T-helper 1 cell treated with Interleukin-12 subunit alpha and Interleukin-12 subunit beta and Interleukin-4 antibody, amounts not matched to agents 30 μg/mL and 1 μg/mL, for 36 hours (primary cell): ENCODE data around the gene KIF5C.
"Not testable (repeated sequence)": the region's sequence is repeated elsewhere in the genome, so short reads cannot be mapped to it uniquely, and the experiment has no call there.

Experiments used
- H3K27ac Mint-ChIP-seq: one replicate; pipeline ENCODE4 v1.8.0; 2021; ENCODE audit warnings: mild to moderate bottlenecking, mixed read lengths
- H3K27me3 Mint-ChIP-seq: one replicate; pipeline ENCODE4 v1.8.0; 2021; ENCODE audit warnings: low read depth, mixed read lengths
- H3K36me3 Mint-ChIP-seq: one replicate; pipeline ENCODE4 v1.8.0; 2021; ENCODE audit warnings: low read depth, mixed read lengths
- H3K4me1 Mint-ChIP-seq: one replicate; pipeline ENCODE4 v1.8.0; 2021; ENCODE audit warnings: low read depth, mixed read lengths
- H3K4me3 Mint-ChIP-seq: one replicate; pipeline ENCODE4 v1.8.0; 2021; ENCODE audit warnings: mild to moderate bottlenecking, moderate library complexity, mixed read lengths
- H3K9me3 Mint-ChIP-seq: one replicate; pipeline ENCODE4 v1.8.0; 2021; ENCODE audit warnings: mixed read lengths

The KIF5C gene

DNA sequence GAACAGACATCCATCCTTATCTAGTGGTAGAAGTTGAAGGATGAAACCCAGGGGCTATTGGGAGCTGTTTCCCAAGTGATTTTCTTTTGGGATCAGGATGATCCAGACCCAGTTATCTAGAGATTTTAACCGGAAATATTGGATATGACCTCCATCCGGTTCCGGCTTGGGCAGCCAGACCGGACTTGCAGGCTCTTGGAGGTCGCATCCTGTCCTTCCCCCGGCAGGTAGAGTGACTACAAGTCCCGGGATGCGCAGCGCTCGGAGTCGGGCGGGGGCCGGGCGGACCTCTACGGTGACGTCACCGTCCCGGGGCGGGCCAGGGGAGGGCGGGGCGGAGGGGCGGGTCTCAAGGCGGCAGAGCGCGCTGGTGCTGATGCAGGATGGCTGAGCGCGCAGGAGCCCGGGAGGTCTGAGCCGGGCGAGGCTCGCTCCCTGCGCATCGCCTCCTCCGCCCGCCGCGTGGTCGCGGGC lies at the start of gene KIF5C:
Gene KIF5C, plus strand, starts transcription at position 360 of the 474 bp plus-strand sequence. CDS start 391 bp downstream, outside the sequence.
- Mint-ChIP-seq H3K27ac (peak within 1 kb of the TSS; percentile 67), H3K36me3 (peaks cover 5% of the 10 kb centered on the region), H3K4me3 (peak within 1 kb of the TSS; percentile 88), H3K4me1 (peaks cover 11% of the 10 kb centered on the region), H3K27me3 (peaks cover 25% of the 10 kb centered on the region), H3K9me3 (no peaks in the 10 kb centered on the region)

DNA sequence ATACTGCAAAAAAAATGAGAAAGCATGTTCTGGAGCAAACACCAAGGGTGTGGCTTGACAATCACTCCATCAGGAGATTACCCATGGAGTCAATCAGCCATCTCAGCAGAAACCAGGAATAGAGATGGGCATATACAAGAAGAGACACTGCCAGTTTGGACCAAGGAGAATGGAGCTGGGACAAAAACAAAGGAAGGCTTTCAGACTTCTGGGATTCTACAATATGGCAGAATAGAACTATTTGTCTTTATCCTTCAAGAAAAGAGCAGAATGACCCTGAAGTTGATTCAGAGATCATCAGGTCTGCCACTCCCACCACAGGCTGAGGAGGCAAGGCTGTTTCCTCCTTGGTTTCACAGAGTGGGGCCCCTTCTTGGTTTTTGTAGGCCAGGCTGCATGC lies 48.2 kb upstream of the KIF5C start:
- no peaks in the 10 kb centered on the region for H3K4me1 Mint-ChIP-seq
- H3K27me3 Mint-ChIP-seq = peaks cover 4% of the 10 kb centered on the region
- H3K36me3 Mint-ChIP-seq = no peaks in the 10 kb centered on the region
- no peak overlapping the region for H3K27ac Mint-ChIP-seq
- H3K9me3 Mint-ChIP-seq = no peaks in the 10 kb centered on the region
- no peak overlapping the region for H3K4me3 Mint-ChIP-seq

DNA sequence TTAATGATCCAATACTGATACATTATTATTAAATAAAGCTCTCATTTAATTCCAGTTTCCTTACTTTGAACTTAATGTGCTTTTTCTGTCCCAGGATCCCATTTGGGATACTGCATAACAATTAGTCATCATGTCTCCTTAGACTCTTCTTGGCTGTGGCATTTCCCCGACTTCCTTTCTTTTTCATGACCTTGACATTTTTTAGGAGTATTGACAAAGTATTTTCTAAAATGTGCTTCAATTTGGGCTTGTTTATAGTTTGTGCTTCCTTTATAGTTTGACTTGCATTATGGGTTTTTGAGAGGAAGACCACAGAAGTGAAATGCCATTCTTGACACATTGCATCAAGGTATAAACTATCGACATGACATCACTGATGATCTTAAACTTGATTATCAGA lies 46.1 kb upstream of the KIF5C start:
- no peaks in the 10 kb centered on the region for H3K9me3 Mint-ChIP-seq
- H3K27me3 Mint-ChIP-seq = peaks cover 4% of the 10 kb centered on the region
- H3K4me3 Mint-ChIP-seq = no peak overlapping the region
- no peak overlapping the region for H3K27ac Mint-ChIP-seq
- no peaks in the 10 kb centered on the region for H3K4me1 Mint-ChIP-seq
- H3K36me3 Mint-ChIP-seq = no peaks in the 10 kb centered on the region

DNA sequence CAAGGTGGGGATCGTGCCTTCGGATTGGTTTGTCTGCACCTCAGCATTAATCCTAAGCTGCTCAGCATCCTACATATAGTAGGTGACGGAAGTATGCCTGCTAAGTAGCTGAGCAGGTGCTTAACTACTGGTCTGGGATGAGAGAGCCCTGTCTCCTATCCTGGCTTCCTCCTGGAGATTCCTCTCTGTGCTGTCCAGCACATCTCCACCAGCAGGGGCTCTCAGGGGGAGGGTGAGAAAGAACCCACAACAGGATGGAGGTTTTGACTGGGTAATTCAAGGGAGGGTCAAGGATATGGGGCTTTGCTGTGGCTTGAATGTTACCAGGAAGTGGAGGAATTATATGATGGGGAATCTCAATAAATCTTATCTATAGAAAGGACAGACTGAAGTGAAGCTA lies 45.4 kb upstream of the KIF5C start:
- no peaks in the 10 kb centered on the region for H3K9me3 Mint-ChIP-seq
- no peak overlapping the region for H3K4me3 Mint-ChIP-seq
- H3K4me1 Mint-ChIP-seq = no peaks in the 10 kb centered on the region
- peaks cover 4% of the 10 kb centered on the region for H3K27me3 Mint-ChIP-seq
- no peak overlapping the region for H3K27ac Mint-ChIP-seq
- no peaks in the 10 kb centered on the region for H3K36me3 Mint-ChIP-seq

DNA sequence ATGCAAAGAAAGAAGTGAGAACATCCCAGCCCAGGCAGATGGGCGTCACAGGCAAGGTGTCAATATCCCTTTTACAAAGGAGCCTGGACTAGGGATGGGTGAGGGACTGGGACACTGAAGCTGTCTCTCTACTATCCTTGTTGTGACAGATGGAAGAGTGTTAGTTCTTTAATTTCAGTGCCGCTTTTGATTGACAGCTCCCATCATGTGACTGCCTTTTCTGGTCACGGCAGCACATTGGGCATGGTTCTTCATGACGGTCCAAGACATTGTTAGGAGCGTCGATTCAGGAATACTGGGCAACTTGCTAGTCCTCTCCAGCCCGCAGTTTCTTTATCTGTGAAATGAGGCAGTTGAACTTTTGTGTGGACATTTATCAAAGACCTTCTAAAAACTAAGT lies 42.4 kb upstream of the KIF5C start:
- Mint-ChIP-seq H3K4me1 (no peaks in the 10 kb centered on the region), H3K36me3 (no peaks in the 10 kb centered on the region), H3K27me3 (peaks cover 19% of the 10 kb centered on the region), H3K9me3 (no peaks in the 10 kb centered on the region), H3K27ac (no peak overlapping the region), H3K4me3 (no peak overlapping the region)

DNA sequence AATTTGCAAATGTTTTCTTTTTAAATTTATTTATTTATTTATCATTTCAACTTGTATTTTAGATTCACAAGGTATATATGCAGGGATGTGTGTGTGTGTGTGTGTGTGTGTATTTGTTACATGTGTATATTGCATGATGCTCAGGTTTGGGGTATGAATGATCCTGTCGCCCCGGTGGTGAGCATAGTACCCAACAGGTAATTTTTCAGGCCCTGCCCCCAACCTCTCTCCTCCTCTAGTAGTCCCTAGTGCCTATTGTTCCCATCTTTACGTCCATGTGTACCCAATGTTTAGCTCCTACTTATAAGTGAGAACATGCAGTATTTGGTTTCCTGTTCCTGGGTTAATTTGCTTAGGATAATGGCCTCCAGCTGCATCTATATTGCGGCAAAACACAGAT lies 33.0 kb upstream of the KIF5C start:
- H3K9me3 Mint-ChIP-seq = no peaks in the 10 kb centered on the region
- H3K27me3 Mint-ChIP-seq = peaks cover 4% of the 10 kb centered on the region
- H3K4me1 Mint-ChIP-seq = no peaks in the 10 kb centered on the region
- no peak overlapping the region for H3K27ac Mint-ChIP-seq
- H3K4me3 Mint-ChIP-seq = no peak overlapping the region
- H3K36me3 Mint-ChIP-seq = no peaks in the 10 kb centered on the region

DNA sequence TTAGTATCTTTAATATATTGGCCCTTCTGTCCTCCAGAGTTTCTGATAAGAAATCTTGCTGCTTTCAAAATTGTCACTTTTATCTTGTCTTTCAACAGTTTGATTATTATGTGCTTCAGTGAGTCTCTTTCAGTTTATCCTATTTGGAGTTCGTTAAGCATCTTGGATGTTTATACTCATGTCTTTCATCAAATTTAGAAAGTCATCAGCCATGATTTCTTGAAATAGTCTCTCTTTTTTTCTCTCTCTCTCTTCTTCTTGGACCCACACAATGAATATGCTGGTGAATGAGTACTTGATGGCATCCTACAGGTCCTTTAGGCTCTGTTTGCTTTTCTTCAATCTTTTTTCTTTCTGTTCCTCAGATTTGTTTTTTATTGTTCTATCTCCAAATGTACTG lies 26.9 kb upstream of the KIF5C start:
- H3K4me3 Mint-ChIP-seq = no peak overlapping the region
- H3K27ac Mint-ChIP-seq = no peak overlapping the region
- H3K9me3 Mint-ChIP-seq = peaks cover 11% of the 10 kb centered on the region
- no peaks in the 10 kb centered on the region for H3K4me1 Mint-ChIP-seq
- no peaks in the 10 kb centered on the region for H3K36me3 Mint-ChIP-seq
- peaks cover 10% of the 10 kb centered on the region for H3K27me3 Mint-ChIP-seq

DNA sequence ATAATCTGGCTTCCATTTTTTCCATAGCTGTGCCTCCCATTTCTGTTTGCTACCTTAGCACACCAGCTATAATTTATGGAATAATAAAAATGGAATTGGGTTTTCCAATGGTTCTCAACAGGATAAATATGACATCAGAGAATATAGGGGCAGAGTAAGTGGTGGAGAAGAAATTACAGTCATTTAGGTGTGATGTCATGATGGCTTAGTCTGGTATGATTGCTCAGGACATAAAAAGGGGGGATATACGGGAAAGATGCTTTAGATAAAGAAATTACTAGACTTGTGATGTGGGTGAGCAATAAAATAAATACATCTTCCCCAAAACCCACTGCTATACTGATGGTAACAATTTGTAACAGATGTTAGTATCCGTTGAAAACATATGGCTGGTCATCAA lies 21.6 kb upstream of the KIF5C start:
- no peaks in the 10 kb centered on the region for H3K36me3 Mint-ChIP-seq
- no peaks in the 10 kb centered on the region for H3K4me1 Mint-ChIP-seq
- peaks cover 5% of the 10 kb centered on the region for H3K9me3 Mint-ChIP-seq
- peaks cover 24% of the 10 kb centered on the region for H3K27me3 Mint-ChIP-seq
- no peak overlapping the region for H3K4me3 Mint-ChIP-seq
- no peak overlapping the region for H3K27ac Mint-ChIP-seq

DNA sequence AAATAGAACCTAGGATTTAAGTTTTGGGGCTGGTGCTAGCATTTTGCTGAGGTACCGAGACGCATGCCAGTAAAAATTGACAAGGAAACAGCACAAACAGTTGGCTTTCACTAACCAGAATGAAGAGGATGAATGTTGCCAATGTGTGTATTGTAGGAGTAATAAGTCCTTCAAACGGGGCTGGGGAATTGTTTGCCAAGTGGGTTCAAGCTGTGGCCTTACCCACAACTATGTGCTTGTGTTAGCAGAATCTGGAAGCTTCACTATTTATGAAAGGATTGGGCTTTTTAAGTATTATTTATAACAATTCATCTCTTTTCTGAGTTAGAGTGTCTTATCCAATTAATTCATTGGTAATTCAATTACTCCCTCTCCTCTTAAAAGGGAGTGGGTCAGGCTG lies 15.0 kb upstream of the KIF5C start:
- Mint-ChIP-seq H3K27me3 (peaks cover 27% of the 10 kb centered on the region), H3K36me3 (no peaks in the 10 kb centered on the region), H3K9me3 (no peaks in the 10 kb centered on the region), H3K27ac (no peak overlapping the region), H3K4me3 (no peak overlapping the region), H3K4me1 (no peaks in the 10 kb centered on the region)

DNA sequence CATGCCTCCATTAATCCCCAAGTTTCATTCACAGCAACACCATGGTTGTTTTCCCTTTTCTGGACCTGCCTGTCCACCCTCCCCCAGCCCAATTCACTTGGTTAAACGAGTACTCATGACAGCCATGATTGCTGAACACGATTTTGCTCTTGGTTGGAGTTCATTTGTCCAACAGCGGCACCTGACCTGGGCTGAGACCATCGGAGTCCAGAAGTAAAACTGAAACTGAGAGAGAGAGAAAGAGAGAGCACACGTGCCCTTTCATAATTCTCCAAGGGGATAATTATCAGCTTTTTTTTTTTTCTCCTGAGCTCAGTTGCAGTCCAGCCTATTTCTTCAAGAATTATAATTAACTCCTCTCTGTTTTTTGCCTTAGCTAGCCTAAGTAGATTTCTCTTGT lies 13.7 kb upstream of the KIF5C start:
- H3K27ac Mint-ChIP-seq = no peak overlapping the region
- peaks cover 33% of the 10 kb centered on the region for H3K27me3 Mint-ChIP-seq
- no peaks in the 10 kb centered on the region for H3K4me1 Mint-ChIP-seq

DNA sequence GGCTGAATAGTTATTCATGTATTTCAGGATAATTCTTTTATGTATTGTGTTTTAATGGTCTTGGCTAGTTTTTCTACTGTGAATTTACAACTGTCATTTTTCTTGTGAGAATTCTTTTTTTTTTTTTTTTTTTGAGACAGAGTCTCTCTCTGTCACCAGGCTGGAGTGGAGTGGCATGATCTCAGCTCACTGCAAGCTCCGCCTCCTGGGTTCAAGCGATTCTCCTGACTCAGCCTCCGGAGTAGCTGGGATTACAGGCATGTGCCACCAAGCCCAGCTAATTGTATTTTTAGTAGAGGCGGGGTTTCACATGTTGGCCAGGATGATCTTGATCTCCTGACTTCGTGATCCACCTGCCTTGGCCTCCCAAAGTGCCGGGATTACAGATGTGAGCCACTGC lies 12.5 kb upstream of the KIF5C start:
- peaks cover 37% of the 10 kb centered on the region for H3K27me3 Mint-ChIP-seq
- H3K4me1 Mint-ChIP-seq, H3K9me3 Mint-ChIP-seq, H3K4me3 Mint-ChIP-seq, H3K27ac Mint-ChIP-seq, H3K36me3 Mint-ChIP-seq: not testable (repeated sequence)

More for the DNA sequence above, 13.7 kb upstream of the KIF5C start:
- H3K36me3 Mint-ChIP-seq = no peaks in the 10 kb centered on the region
- H3K4me3 Mint-ChIP-seq = no peak overlapping the region
- no peaks in the 10 kb centered on the region for H3K9me3 Mint-ChIP-seq

DNA sequence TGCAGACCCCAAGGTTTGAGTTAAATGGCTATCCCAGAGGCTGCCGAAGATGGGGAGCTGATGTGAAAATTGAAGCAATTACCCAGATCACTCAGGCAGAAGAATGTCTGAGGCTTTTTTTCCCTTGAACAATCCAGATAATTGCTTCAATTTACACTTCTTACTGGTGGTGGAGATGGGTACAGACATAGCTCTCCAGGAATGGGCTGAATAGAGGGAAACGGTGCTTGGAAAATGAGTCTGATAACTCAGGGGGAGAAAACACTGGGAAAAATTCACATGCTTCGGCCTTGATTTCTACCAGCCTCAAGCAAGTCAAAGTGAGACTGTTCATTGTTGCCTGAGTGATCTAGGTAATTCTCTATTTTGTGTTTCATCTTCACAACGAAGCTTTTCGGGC lies 9.5 kb upstream of the KIF5C start:
- Mint-ChIP-seq H3K4me3 (no peak overlapping the region), H3K4me1 (peaks cover 4% of the 10 kb centered on the region), H3K27ac (no peak overlapping the region), H3K36me3 (no peaks in the 10 kb centered on the region), H3K27me3 (peaks cover 47% of the 10 kb centered on the region), H3K9me3 (no peaks in the 10 kb centered on the region)

DNA sequence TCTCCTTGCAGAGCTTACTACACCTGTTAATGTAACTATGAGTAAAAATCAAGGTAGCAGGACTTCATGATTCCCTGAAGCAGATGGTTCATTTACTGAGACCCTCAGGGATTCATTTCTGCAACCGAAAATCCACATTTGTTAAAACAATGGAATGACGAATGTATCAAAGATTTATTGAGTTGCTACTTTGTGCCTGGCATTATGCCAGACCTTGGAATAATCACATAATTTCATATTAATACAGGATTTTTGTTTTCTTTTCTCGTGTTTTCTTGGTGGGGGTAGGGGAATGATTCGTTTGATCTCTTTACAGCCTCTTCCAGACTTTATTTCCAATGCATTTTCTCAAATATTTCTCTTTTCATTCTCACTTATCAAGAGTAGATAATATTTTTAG lies 8.9 kb upstream of the KIF5C start:
- Mint-ChIP-seq H3K9me3 (no peaks in the 10 kb centered on the region), H3K27ac (no peak overlapping the region), H3K4me3 (no peak overlapping the region), H3K27me3 (peaks cover 47% of the 10 kb centered on the region), H3K4me1 (peaks cover 4% of the 10 kb centered on the region), H3K36me3 (no peaks in the 10 kb centered on the region)

DNA sequence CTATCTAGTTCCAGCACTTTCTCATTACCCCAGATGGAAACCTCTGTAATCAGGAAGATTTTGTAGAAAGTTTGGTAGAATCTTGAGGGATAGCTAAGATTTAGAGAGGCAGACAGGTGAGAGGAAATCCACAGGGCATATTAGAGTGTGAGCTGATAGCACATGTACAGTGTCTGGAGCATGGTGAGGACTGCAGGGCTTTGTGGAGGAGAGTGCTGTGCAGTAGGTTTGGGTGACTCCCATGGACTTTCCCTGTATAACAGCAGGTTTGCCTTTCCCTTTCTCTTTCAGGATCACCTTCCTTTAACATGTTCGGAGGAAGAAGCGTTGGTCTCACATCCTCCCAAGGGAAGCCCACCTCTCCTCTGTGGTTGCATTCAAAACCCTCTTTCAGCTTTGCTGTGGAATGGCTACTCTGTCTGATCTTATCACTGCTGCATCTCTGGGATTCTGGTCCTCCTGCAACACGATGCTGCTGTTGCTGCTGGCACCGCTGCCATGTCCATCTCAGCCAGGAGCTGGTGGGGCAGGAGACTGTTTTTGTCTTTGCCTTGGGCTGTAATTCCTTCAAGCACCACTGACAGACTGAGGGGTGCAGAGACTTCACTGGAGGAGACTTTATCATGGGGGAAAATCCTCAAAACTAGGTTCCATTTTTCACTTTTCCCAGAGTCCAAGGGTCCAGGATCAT lies 7.8 kb upstream of the KIF5C start:
- Mint-ChIP-seq H3K9me3 (no peaks in the 10 kb centered on the region), H3K4me3 (no peak overlapping the region), H3K27me3 (peaks cover 51% of the 10 kb centered on the region), H3K27ac (no peak overlapping the region), H3K4me1 (peaks cover 4% of the 10 kb centered on the region), H3K36me3 (no peaks in the 10 kb centered on the region)

DNA sequence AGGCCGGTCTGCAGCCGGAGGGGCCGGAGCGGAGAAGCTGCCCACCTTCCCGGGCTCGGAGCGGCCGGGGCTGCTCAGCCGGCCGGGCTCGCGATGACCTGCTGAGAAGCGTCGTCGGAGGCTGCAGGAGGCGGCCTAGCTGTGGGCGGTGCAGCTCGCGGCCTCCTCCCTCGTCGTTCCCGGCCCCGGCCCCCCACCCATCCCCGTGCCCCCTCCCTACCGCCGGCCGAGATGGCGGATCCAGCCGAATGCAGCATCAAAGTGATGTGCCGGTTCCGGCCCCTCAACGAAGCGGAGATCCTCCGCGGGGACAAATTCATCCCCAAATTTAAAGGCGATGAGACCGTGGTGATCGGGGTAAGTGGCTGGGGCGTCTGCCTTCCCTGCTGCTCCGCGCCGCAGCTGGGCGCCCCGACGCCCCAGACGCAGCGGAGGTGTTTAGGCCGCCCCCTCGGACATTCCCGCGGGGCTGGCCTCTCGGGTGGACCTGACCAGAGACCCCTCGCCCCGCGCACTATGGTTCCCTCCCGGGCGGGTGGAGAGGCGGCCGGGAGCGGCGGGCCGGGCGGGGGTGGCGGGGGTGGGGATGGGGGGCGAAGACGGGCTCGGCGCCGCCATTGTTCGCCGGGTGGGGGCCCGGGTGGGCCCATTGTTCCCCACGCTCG lies 492 bp downstream of the KIF5C start:
- H3K36me3 Mint-ChIP-seq = peaks cover 7% of the 10 kb centered on the region
- H3K27me3 Mint-ChIP-seq = peaks cover 21% of the 10 kb centered on the region
- H3K9me3 Mint-ChIP-seq = no peaks in the 10 kb centered on the region
- H3K4me1 Mint-ChIP-seq = peaks cover 7% of the 10 kb centered on the region
- peak overlapping the region; percentile 88 for H3K4me3 Mint-ChIP-seq
- no peak overlapping the region for H3K27ac Mint-ChIP-seq
